A673 (cell line): ENCODE measurements around the gene SYTL3.
"Not testable (repeated sequence)": the region's sequence is repeated elsewhere in the genome, so short reads cannot be mapped to it uniquely, and the experiment has no call there.

ENCODE experiments used
- EZH2 ChIP-seq: fragments of 200-600 bp; sonication (generic); IDR thresholded peaks from 2 replicates; pipeline ENCODE4 v1.6.1; 2017; ENCODE audit warnings: borderline replicate concordance, low read depth, mild to moderate bottlenecking, mixed read lengths, antibody characterized with exemption, low read length; ENCODE audit not compliant: poor library complexity, severe bottlenecking
- TF ChIP-seq, protein P1 (sequence below): fragments of 300-800, 200-600 bp; sonication (generic); conservative IDR thresholded peaks from 2 replicates; pipeline ENCODE4 v1.5.1; 2017; ENCODE audit warnings: low read depth, mild to moderate bottlenecking, antibody characterized with exemption, low read length, moderate library complexity, mixed read lengths

DNA sequence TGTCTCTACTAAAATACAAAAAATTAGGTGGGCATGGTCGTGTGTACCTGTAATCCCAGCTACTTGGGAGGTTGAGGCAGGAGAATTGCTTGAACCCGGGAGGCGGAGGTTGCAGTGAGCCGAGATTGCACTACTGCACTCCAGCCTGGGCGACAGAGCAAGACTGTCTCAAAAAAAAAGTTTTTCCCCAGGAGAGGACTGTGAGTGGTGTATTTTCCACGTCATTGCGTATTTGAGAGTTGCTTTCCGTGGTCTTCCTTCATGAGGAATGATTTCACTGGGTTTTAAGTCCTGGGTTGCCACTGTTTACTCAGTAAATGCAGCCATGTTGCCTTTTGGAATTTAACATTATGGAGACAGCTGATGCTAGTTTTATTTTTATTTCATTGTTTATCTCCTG, 22.3 kb downstream of the SYTL3 start:
- TF ChIP-seq EZH2 = not testable (repeated sequence)
- TF ChIP-seq, protein P1, sequence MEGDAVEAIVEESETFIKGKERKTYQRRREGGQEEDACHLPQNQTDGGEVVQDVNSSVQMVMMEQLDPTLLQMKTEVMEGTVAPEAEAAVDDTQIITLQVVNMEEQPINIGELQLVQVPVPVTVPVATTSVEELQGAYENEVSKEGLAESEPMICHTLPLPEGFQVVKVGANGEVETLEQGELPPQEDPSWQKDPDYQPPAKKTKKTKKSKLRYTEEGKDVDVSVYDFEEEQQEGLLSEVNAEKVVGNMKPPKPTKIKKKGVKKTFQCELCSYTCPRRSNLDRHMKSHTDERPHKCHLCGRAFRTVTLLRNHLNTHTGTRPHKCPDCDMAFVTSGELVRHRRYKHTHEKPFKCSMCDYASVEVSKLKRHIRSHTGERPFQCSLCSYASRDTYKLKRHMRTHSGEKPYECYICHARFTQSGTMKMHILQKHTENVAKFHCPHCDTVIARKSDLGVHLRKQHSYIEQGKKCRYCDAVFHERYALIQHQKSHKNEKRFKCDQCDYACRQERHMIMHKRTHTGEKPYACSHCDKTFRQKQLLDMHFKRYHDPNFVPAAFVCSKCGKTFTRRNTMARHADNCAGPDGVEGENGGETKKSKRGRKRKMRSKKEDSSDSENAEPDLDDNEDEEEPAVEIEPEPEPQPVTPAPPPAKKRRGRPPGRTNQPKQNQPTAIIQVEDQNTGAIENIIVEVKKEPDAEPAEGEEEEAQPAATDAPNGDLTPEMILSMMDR = not testable (repeated sequence)
